HEK293 (cell line): Measurements from ENCODE around the gene ARHGAP24.

Experiments used
- CTCF ChIA-PET: fragments of 350-600 bp; formaldehyde crosslinking; extraction: SDS; loops from one replicate; lab custom pipeline; 2021; ENCODE audit warnings: antibody characterized with exemption; lab: Yijun Ruan, JAX
- POLR2A ChIA-PET: fragments of 300-600 bp; formaldehyde crosslinking; extraction: SDS; loops from one replicate; lab custom pipeline; 2020; ENCODE audit warnings: antibody characterized with exemption, inconsistent platforms; lab: Yijun Ruan, JAX
- H3K27ac ChIP-seq: fragments of 200-500 bp; sonication (Bioruptor generic); 2 replicates; pipeline ENCODE4 v1.5.1; 2014; ENCODE audit warnings: low read depth, low read length, control low read depth, inconsistent platforms; ENCODE audit errors: extremely low read depth
- H3K36me3 ChIP-seq, 2 experiments: fragments of 200-500 bp in 1 of 2; sonication (Bioruptor generic) in 1 of 2; 1 replicate in 1 of 2; 2 replicates in 1 of 2; pipeline ENCODE4 v1.5.1; 2014 to 2017; ENCODE audit warnings: inconsistent platforms in 2 of 2, low read length in 2 of 2; ENCODE audit not compliant: control insufficient read depth in 2 of 2, insufficient read depth in 1 of 2
- H3K4me1 ChIP-seq: fragments of 200-500 bp; sonication (Bioruptor generic); 2 replicates; pipeline ENCODE4 v1.5.1; 2014; ENCODE audit warnings: mild to moderate bottlenecking, low read length, inconsistent platforms; ENCODE audit not compliant: control insufficient read depth, insufficient read depth
- H3K4me3 ChIP-seq: 2 replicates; pipeline ENCODE4 v1.5.1; 2011; ENCODE audit warnings: low read depth, mild to moderate bottlenecking, control low read depth, low read length, moderate library complexity
- H3K9me3 ChIP-seq: fragments of 200-500 bp; sonication (Bioruptor generic); 2 replicates; pipeline ENCODE4 v1.5.1; 2014; ENCODE audit warnings: low read depth, low read length, inconsistent platforms; ENCODE audit not compliant: control insufficient read depth, insufficient read depth
- ATF2 ChIP-seq: fragments of 450-650 bp; formaldehyde crosslinking; IDR thresholded peaks from 2 replicates; pipeline ENCODE4 v1.5.1; 2016; ENCODE audit warnings: missing biosample characterization, missing genetic modification characterization, low read depth
- EGR2 ChIP-seq: fragments of 450-650 bp; formaldehyde crosslinking; IDR thresholded peaks from 2 replicates; pipeline ENCODE4 v1.5.1; 2016; ENCODE audit warnings: low read depth, missing biosample characterization, missing genetic modification characterization
- GLI4 ChIP-seq: fragments of 450-650 bp; formaldehyde crosslinking; IDR thresholded peaks from 2 replicates; pipeline ENCODE4 v1.5.1; 2016; ENCODE audit warnings: missing biosample characterization, missing genetic modification characterization
- KLF16 ChIP-seq: fragments of 450-650 bp; formaldehyde crosslinking; IDR thresholded peaks from 2 replicates; pipeline ENCODE4 v1.5.1; 2017; ENCODE audit warnings: missing biosample characterization, missing genetic modification characterization
- OVOL3 ChIP-seq: fragments of 450-650 bp; formaldehyde crosslinking; IDR thresholded peaks from 2 replicates; pipeline ENCODE4 v1.5.1; 2016; ENCODE audit warnings: missing biosample characterization, missing genetic modification characterization
- ZFHX2 ChIP-seq: fragments of 450-650 bp; formaldehyde crosslinking; conservative IDR thresholded peaks from 2 replicates; pipeline ENCODE4 v1.5.1; 2016; ENCODE audit warnings: missing biosample characterization, missing genetic modification characterization
- ZFP3 ChIP-seq: fragments of 450-650 bp; formaldehyde crosslinking; IDR thresholded peaks from 2 replicates; pipeline ENCODE4 v1.5.1; 2016; ENCODE audit warnings: low read depth, missing biosample characterization, missing genetic modification characterization
- ZNF155 ChIP-seq: fragments of 450-650 bp; formaldehyde crosslinking; IDR thresholded peaks from 2 replicates; pipeline ENCODE4 v1.5.1; 2016; ENCODE audit warnings: missing biosample characterization, missing genetic modification characterization
- ZNF157 ChIP-seq: fragments of 450-650 bp; formaldehyde crosslinking; IDR thresholded peaks from 2 replicates; pipeline ENCODE4 v1.5.1; 2016; ENCODE audit warnings: missing biosample characterization, missing genetic modification characterization
- ZNF350 ChIP-seq: fragments of 450-650 bp; formaldehyde crosslinking; IDR thresholded peaks from 2 replicates; pipeline ENCODE4 v1.5.0; 2017; ENCODE audit warnings: missing biosample characterization, mild to moderate bottlenecking, missing genetic modification characterization
- ZNF354C ChIP-seq: fragments of 450-650 bp; formaldehyde crosslinking; IDR thresholded peaks from 2 replicates; pipeline ENCODE4 v1.5.1; 2016; ENCODE audit warnings: missing biosample characterization, missing genetic modification characterization, low read depth, borderline replicate concordance
- ZNF521 ChIP-seq: fragments of 450-650 bp; formaldehyde crosslinking; IDR thresholded peaks from 2 replicates; pipeline ENCODE4 v1.5.1; 2017; ENCODE audit warnings: missing biosample characterization, mild to moderate bottlenecking, missing genetic modification characterization
- ZNF529 ChIP-seq: fragments of 450-650 bp; formaldehyde crosslinking; IDR thresholded peaks from 2 replicates; pipeline ENCODE4 v1.5.1; 2017; ENCODE audit warnings: missing genetic modification characterization, missing biosample characterization; ENCODE audit not compliant: insufficient replicate concordance
- ZNF624 ChIP-seq: fragments of 450-650 bp; formaldehyde crosslinking; IDR thresholded peaks from 2 replicates; pipeline ENCODE4 v1.5.1; 2017; ENCODE audit warnings: missing biosample characterization, missing genetic modification characterization
- ZNF692 ChIP-seq: fragments of 450-650 bp; formaldehyde crosslinking; IDR thresholded peaks from 2 replicates; pipeline ENCODE4 v1.5.1; 2016; ENCODE audit warnings: missing biosample characterization, missing genetic modification characterization
- ZNF791 ChIP-seq: fragments of 450-650 bp; formaldehyde crosslinking; IDR thresholded peaks from 2 replicates; pipeline ENCODE4 v1.5.1; 2016; ENCODE audit warnings: missing biosample characterization, missing genetic modification characterization
- ZSCAN23 ChIP-seq: fragments of 450-650 bp; formaldehyde crosslinking; IDR thresholded peaks from 2 replicates; pipeline ENCODE4 v1.5.1; 2016; ENCODE audit warnings: missing biosample characterization, missing genetic modification characterization
- TF ChIP-seq, protein P1 (sequence below): fragments of 450-650 bp; formaldehyde crosslinking; IDR thresholded peaks from 2 replicates; pipeline ENCODE4 v1.5.1; 2016; ENCODE audit warnings: missing biosample characterization, missing genetic modification characterization, borderline replicate concordance
- TF ChIP-seq, protein P2 (sequence below): fragments of 450-650 bp; formaldehyde crosslinking; conservative IDR thresholded peaks from 2 replicates; pipeline ENCODE4 v1.5.1; 2016; ENCODE audit warnings: low read depth, missing biosample characterization, missing genetic modification characterization

ARHGAP24 gene

DNA sequence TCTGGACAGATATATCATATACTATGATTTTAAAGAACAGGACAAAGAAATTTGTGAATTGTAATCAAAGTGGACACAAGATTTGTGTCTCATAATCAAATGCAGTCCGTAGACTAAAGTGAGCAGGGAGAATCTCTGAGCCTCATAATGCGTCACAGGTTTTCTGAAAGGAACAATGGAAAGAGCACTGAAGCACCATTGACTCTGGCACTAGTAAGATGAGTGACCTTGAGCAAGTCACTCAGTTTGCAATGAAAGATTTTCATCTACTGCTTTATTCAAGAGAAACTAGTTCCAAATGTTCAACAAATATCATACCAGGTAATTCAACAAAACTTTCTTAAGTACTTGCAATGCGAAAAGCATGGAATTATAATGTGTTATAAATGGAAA lies 569.6 kb downstream of the ARHGAP24 start:
- Histone ChIP-seq H3K9me3 (no peaks in the 10 kb centered on the region), H3K27ac (no peak overlapping the region), H3K36me3 (no peaks in the 10 kb centered on the region), H3K4me3 (no peak overlapping the region), H3K4me1 (no peaks in the 10 kb centered on the region)
- no peak for TF ChIP-seq ZNF624 (tag by site-specific recombination)
- no peak for TF ChIP-seq KLF16
- POLR2A ChIA-PET, result no interaction called here
- CTCF ChIA-PET, result interaction anchor here (0.5 to 4.3 kb wide), 9 partner anchors 9 to 556 kb away, joined by 3 to 20 read pairs (median 3); no protein-coding TSS in a partner anchor

DNA sequence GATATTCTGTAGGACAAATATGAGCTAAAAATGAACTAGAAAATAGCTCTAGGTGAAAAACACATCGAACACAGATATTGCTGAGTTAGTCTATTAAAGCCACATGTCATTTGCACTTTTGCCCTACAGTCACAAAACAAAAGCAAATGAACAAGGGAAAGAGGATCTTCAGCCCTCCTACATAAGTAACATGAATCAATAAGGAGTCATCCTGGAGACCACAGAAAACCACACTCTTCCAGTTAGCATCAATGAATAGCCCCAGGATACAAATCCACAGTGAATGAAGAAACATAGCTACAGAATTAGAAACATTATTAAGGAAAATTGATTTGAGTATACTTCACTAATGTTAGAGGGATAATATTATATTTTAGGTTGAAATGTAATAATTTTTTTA lies 573.5 kb downstream of the ARHGAP24 start:
- POLR2A ChIA-PET, result no interaction called here
- no peak overlapping the region for H3K27ac ChIP-seq
- no peak for TF ChIP-seq ZNF157 (tag by site-specific recombination)
- TF ChIP-seq ZNF791 (tag by site-specific recombination), result no peak
- no peak for TF ChIP-seq OVOL3 (tag by site-specific recombination)
- TF ChIP-seq EGR2, result no peak
- no peak for TF ChIP-seq ZNF354C (tag by site-specific recombination)
- TF ChIP-seq, all 188 proteins: peak for 0
- Histone ChIP-seq H3K9me3 (no peaks in the 10 kb centered on the region), H3K4me1 (no peaks in the 10 kb centered on the region), H3K36me3 (no peaks in the 10 kb centered on the region), H3K4me3 (no peak overlapping the region)
- CTCF ChIA-PET, result interaction anchor here (0.7 kb wide), 1 partner anchor 679 kb away, joined by 3 read pairs; no protein-coding TSS in a partner anchor

DNA sequence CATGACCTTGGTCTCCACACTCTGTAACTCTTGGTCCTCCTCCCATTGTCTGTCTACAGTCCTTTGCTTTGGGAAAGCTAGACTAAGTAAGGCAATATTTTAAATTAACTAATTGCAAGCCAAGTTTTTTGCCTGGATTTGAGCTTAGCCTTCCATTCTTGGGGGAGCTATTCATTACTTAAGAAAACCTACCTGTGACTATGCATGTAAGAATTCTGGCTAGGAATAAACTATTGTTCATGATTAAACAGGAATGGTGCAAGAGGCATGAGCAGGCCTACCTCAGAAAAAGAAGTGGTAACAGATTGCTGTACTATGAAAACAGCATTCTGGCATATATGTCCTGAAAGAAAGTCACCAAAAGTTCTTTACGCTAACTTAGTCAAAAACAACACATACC lies 575.5 kb downstream of the ARHGAP24 start:
- POLR2A ChIA-PET, result no interaction called here
- CTCF ChIA-PET, result no interaction called here
- H3K4me3 ChIP-seq, result no peak overlapping the region
- TF ChIP-seq ZFP3 (tag by site-specific recombination) (no peak), ZNF155 (tag by site-specific recombination) (no peak), ZNF692 (no peak), ZNF529 (tag by site-specific recombination) (no peak), GLI4 (tag by site-specific recombination) (no peak), ATF2 (no peak), ZFHX2 (tag by site-specific recombination) (no peak), ZNF521 (tag by site-specific recombination) (no peak), ZSCAN23 (tag by site-specific recombination) (no peak), ZNF157 (tag by site-specific recombination) (no peak), ZNF350 (tag by site-specific recombination) (no peak)
- TF ChIP-seq, protein P1, sequence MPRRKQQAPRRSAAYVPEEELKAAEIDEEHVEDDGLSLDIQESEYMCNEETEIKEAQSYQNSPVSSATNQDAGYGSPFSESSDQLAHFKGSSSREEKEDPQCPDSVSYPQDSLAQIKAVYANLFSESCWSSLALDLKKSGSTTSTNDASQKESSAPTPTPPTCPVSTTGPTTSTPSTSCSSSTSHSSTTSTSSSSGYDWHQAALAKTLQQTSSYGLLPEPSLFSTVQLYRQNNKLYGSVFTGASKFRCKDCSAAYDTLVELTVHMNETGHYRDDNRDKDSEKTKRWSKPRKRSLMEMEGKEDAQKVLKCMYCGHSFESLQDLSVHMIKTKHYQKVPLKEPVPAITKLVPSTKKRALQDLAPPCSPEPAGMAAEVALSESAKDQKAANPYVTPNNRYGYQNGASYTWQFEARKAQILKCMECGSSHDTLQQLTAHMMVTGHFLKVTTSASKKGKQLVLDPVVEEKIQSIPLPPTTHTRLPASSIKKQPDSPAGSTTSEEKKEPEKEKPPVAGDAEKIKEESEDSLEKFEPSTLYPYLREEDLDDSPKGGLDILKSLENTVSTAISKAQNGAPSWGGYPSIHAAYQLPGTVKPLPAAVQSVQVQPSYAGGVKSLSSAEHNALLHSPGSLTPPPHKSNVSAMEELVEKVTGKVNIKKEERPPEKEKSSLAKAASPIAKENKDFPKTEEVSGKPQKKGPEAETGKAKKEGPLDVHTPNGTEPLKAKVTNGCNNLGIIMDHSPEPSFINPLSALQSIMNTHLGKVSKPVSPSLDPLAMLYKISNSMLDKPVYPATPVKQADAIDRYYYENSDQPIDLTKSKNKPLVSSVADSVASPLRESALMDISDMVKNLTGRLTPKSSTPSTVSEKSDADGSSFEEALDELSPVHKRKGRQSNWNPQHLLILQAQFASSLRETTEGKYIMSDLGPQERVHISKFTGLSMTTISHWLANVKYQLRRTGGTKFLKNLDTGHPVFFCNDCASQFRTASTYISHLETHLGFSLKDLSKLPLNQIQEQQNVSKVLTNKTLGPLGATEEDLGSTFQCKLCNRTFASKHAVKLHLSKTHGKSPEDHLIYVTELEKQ (tag by site-specific recombination), result no peak
- TF ChIP-seq, protein P2, sequence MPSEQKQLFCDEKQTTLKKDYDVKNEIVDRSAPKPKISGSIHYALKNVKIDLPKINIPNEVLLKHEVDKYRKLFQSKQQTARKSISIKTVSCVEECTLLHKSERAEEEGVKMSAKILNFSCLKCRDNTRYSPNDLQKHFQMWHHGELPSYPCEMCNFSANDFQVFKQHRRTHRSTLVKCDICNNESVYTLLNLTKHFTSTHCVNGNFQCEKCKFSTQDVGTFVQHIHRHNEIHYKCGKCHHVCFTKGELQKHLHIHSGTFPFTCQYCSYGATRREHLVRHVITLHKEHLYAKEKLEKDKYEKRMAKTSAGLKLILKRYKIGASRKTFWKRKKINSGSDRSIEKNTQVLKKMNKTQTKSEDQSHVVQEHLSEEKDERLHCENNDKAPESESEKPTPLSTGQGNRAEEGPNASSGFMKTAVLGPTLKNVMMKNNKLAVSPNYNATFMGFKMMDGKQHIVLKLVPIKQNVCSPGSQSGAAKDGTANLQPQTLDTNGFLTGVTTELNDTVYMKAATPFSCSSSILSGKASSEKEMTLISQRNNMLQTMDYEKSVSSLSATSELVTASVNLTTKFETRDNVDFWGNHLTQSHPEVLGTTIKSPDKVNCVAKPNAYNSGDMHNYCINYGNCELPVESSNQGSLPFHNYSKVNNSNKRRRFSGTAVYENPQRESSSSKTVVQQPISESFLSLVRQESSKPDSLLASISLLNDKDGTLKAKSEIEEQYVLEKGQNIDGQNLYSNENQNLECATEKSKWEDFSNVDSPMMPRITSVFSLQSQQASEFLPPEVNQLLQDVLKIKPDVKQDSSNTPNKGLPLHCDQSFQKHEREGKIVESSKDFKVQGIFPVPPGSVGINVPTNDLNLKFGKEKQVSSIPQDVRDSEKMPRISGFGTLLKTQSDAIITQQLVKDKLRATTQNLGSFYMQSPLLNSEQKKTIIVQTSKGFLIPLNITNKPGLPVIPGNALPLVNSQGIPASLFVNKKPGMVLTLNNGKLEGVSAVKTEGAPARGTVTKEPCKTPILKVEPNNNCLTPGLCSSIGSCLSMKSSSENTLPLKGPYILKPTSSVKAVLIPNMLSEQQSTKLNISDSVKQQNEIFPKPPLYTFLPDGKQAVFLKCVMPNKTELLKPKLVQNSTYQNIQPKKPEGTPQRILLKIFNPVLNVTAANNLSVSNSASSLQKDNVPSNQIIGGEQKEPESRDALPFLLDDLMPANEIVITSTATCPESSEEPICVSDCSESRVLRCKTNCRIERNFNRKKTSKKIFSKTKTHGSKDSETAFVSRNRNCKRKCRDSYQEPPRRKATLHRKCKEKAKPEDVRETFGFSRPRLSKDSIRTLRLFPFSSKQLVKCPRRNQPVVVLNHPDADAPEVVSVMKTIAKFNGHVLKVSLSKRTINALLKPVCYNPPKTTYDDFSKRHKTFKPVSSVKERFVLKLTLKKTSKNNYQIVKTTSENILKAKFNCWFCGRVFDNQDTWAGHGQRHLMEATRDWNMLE (tag by site-specific recombination), result no peak

More for the DNA sequence above, 575.5 kb downstream of the ARHGAP24 start:
- Histone ChIP-seq H3K27ac (no peak overlapping the region), H3K9me3 (no peaks in the 10 kb centered on the region), H3K36me3 (no peaks in the 10 kb centered on the region), H3K4me1 (no peaks in the 10 kb centered on the region)
